ENCODE results near the gene ZNF544.

Gene ZNF544

GRCh38 chr19:58228585-58229254 is at the start of gene ZNF544:
Gene ZNF544, plus strand, starts transcription at chr19:58228914. Its CDS starts 15,110 bp downstream, at chr19:58244024.
- DNase-seq (ENCODE audit: low read depth, low spot score) = peak; percentile 13

GRCh38 chr19:58181902-58182576 is 46.7 kb upstream of the ZNF544 start:
- DNase-seq (ENCODE audit: low read depth, low spot score) = no peak

DNA sequence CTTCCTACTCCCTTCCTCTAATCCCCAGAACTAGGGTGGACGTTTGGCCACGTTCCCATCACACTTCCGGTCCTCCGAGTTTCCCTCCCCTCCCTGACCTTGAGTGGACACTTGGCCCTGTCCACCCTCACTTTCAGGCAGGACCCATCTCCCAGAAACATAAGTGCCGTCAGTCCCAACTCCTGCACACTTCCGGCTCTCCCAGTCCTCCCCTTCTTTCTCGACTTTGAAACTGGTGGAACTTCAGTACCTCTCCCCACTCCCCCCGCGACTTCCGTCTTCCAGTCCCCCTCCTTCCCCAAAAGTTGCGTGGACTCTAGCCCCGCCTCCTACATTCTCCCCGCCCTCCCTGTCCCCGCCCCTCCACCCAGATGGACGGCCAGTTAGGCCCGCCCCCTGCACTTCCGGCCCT is 46.1 kb upstream of the ZNF544 start:
- no peak for DNase-seq (ENCODE audit: low read depth, low spot score)

- peak; percentile 60 for DNase-seq (ENCODE audit: low read depth, low spot score)
Observed at GRCh38 chr19:58182989-58183816, 45.5 kb upstream of the ZNF544 start, which contains the start of gene ZNF274. Gene ZNF274, plus strand, starts transcription at chr19:58183061. Its CDS starts 905 bp downstream, at chr19:58183966.

DNA sequence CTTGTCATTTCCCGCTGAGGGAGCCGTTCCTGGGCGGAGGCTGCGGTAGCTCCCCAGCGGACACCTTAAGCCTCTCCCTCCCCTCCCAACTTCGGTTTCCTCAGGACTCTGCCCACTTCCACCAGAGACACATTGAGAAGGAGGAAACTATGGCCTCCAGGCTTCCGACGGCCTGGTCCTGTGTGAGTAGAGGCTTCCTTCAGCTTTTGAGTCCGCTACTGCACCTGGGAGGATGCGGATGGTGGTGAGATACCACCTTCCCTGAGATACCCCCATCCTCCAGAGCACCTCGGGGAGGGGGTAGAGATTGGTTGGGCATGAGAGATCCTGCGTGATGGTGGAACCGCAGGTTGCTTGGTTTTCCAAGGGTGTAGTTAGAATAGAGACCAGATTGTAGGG is 44.9 kb upstream of the ZNF544 start:
- DNase-seq (ENCODE audit: low read depth, low spot score) = no peak

GRCh38 chr19:58196901-58197616 is 31.7 kb upstream of the ZNF544 start:
- no peak for DNase-seq (ENCODE audit: low read depth, low spot score)

- DNase-seq (ENCODE audit: low read depth, low spot score) = no peak
Observed at GRCh38 chr19:58203814-58204475, 24.8 kb upstream of the ZNF544 start.

DNA sequence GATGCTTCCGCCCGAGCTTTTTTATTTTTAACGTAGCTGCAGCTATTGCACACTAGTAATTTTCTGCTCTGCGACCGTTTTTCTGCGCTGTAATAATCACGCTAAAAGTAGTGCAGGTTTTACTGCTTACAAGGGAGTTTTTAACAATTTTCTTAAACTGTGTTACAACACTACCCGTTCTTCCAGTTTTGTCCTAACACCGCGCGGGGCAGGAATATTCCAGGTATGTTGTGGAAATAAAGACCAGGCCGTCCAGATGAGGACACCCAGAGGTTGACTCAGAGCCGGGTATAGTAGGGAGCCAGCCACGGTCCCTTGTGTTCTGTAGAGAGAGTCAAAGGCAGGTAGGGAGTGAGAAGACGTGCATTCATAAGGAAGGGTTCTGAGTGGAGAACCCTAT is 24.1 kb upstream of the ZNF544 start:
- no peak for DNase-seq (ENCODE audit: low read depth, low spot score)

- DNase-seq (ENCODE audit: low read depth, low spot score) = no peak
Observed at GRCh38 chr19:58209577-58209976, 19.1 kb upstream of the ZNF544 start.

- no peak for DNase-seq (ENCODE audit: low read depth, low spot score)
Observed at GRCh38 chr19:58212336-58213074, 16.2 kb upstream of the ZNF544 start.

GRCh38 chr19:58213075-58213369 is 15.7 kb upstream of the ZNF544 start:
- DNase-seq (ENCODE audit: low read depth, low spot score) = no peak

- DNase-seq (ENCODE audit: low read depth, low spot score) = no peak
Observed at GRCh38 chr19:58217069-58217481, 11.6 kb upstream of the ZNF544 start.

DNA sequence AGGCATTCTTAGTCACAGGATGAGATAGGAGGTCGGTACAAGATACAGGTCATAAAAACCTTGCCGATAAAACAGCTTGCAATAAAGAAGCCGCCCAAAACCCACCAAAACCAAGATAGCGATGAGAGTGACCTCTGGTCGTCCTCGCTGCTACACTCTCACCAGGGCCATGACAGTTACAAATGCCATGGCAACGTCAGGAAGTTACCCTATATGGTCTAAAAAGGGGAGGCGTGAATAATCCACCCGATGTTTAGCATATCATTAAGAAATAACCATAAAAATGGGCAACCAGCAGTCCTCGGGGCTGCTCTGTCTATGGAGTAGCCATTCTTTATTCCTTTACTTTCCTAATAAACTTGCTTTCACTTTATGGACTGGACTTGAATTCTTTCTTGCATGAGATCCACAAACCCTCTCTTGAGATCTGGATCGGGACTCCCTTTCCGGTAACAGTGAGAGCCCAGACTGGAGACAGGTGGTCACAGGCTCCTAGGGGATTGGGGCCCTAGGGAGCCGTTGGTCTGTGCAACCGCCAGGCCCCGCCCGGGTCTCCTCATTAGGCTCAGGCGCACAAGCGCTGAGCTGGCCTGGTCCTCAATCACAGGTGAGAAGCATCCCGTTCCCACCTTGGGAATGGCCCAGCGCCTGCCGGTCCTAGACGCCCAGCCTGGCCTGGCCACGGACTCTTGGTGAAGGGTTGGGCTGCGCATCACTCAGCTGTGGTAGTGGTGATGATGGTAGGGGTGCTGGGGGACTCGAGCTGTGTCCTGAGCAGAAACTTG is 10.9 kb upstream of the ZNF544 start:
- no peak for DNase-seq (ENCODE audit: low read depth, low spot score)

DNA sequence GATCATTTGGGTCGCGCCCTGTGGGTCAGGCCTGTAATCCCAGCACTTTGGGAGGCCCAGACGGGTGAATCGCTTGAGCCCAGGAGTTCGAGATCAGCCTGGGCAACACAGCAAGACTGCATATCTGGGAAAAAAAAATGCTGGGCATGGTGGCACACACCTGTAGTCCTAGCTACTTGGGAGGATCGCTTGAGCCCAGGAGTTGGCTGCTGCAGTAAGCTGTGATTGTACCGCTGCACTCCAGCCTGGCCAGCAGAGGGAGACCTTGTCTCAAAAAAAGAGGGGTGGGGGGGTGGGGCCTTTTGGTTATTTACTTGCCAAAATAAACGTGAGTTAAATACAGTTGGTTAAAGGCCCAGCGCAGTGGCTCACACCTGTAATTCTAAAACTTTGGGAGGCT is 9.8 kb upstream of the ZNF544 start:
- DNase-seq (ENCODE audit: low read depth, low spot score) = no peak

DNA sequence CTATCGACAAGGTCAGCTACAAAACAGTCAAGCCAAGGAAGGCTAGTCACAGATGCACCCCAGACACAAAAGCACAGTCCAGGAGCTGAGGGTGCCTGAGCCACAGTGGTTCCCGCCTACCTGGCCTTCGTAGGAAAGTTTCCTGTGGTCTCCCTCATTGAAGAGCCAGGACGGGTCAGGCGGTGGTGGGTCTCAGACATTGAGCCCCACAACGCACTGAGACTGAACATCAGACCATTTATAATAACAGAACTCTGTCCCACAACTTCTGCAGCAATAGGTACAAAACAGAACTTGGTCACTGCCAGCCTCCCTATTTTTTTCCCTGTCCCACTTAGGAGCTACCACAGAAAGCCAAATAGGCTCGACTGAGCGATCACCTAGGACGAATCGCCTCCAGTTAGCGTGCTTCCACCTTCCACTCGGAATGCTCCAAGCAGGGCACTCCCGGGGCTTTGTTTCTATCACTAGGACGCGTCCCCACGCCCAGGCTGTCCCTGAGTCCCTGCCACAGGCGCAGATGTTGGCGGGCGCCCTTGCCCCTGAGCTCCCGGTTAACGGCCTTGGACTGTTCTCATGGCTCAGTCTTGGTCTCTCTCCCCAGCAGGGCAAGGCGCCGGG is 640 bp upstream of the ZNF544 start:
- no peak for DNase-seq (ENCODE audit: low read depth, low spot score)

DNA sequence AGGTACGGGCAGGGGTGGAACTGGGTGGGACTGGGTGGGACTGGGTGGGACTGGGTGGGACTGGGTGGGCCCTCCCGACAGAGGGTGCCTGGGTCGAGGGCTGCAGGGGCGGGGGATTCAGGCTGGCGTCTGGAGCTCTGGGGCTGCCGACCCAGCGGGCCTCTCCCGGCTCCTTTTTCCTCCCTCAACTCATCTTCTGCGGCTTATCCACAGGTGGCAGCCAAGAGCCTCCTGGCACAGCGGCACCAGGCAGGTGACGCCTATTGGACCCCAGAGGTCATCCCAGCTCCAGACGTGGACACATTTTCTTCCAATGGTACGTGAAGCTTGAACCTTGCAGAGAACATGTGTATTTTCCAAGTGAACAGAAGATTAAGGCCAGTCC is 533 bp downstream of the ZNF544 start:
- no peak for DNase-seq (ENCODE audit: low read depth, low spot score)

DNA sequence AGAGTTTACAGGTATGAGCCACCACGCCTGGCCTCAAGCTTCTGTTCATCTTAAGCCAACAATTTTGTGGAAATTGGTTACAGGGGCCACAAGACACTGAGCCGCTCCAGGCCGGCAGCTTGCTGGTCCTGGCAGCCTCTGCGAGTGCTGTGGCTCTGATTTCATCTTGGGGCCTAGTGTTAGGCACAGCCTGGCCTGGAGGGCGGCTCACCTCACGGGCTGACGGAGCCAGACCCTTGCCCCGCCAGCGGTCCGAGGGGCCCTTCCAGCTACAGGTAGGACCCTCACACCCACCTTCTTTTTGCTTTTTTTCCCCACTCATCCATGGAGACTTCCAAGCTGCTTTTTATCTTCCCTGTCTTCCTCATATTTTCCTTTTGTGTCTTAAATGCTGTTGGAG is 8.6 kb downstream of the ZNF544 start:
- no peak for DNase-seq (ENCODE audit: low read depth, low spot score)

- no peak for DNase-seq (ENCODE audit: low read depth, low spot score)
Observed at GRCh38 chr19:58243351-58243750, 14.6 kb downstream of the ZNF544 start.

- no peak for DNase-seq (ENCODE audit: low read depth, low spot score)
Observed at GRCh38 chr19:58248886-58249285, 20.2 kb downstream of the ZNF544 start.

Measured in smooth muscle cell of the brain vasculature (primary cell).